H1 (cell line): ENCODE measurements around the gene TMC3. TPM values are rescaled to one million over a fixed set of nuclear protein-coding genes. Genes with fewer than 3 reads are reported as not detected.

Experiments
- FOSL1 ChIP-seq: IDR thresholded peaks from 2 replicates; pipeline ENCODE4 v1.6.1; 2011; ENCODE audit warnings: mild to moderate bottlenecking, low read depth, low read length, moderate library complexity; ENCODE audit not compliant: insufficient read depth
- polyA plus RNA-seq, 7 experiments: library from polyadenylated mRNA; depleted of rRNA in 3 of 7; stranded (reverse) in 5 of 7; unstranded in 2 of 7; fragments of >200 nt in 5 of 7; fragments of 200-250 nt in 2 of 7; gene quantifications; 1 replicate in 5 of 7; 2 replicates in 1 of 7; 4 replicates in 1 of 7; pipeline versions ENCODE4 v1.2.1 to v1.2.3, GENCODE V29; 2011 to 2013; ENCODE audit warnings: missing spikeins in 2 of 7, mixed read lengths in 2 of 7
- total RNA-seq: library from RNA; stranded (reverse); fragmentation: NEBNext Ultra II Directional; extraction: Animal tissue kit (Norgen Biotek cat#: 25700); gene quantifications from 2 replicates; pipeline ENCODE4 v1.2.1, GENCODE V29; 2021

The TMC3 gene
- total and polyA plus RNA-seq, 2 of the 8 experiments (the other 6 are each of a cell fraction or from before 2014, with no cell fraction given): not detected

- TF ChIP-seq FOSL1: no peak
- TF ChIP-seq, all 59 proteins: peak for 0
Observed at GRCh38 chr15:81293728-81294515, 80.1 kb downstream of the TMC3 start (continued).
